Measurements from ENCODE around the gene KIF5A. TPM values are rescaled to one million over a fixed set of nuclear protein-coding genes. Genes with fewer than 3 reads are reported as not detected.

The KIF5A gene
- total RNA-seq, 4 donors from 2014 or later: 0.35 to 2.5 (median 1.4) TPM

- Histone ChIP-seq H3K9me3 (no peaks in the 10 kb centered on the region), H3K4me3 (no peak overlapping the region), H3K4me1 (peaks cover 0 to 13% (median 0%) of the 10 kb centered on the region in 4 donors), H3K27me3 (no peaks in the 10 kb centered on the region), H3K27ac (no peak overlapping the region), H3K36me3 (peaks cover 0 to 99% (median 4%) of the 10 kb centered on the region in 3 donors)
- no peak for DNase-seq
- no peak for TF ChIP-seq POLR2A (IDR thresholded peaks at IDR 0.05)
- TF ChIP-seq CTCF (IDR thresholded peaks at IDR 0.05): no peak
These were observed 20.0 kb upstream of the KIF5A start for GRCh38 chr12:57529831-57530230.

- H3K4me1 ChIP-seq: peaks cover 0 to 5% (median 0%) of the 10 kb centered on the region in 4 donors
- TF ChIP-seq CTCF (IDR thresholded peaks at IDR 0.05) (no peak), POLR2A (IDR thresholded peaks at IDR 0.05) (no peak)
- H3K9me3 ChIP-seq: no peaks in the 10 kb centered on the region
- peaks cover 0 to 100% (median 4%) of the 10 kb centered on the region in 3 donors for H3K36me3 ChIP-seq
- DNase-seq: no peak
- no peaks in the 10 kb centered on the region for H3K27me3 ChIP-seq
- H3K4me3 ChIP-seq: no peak overlapping the region
- H3K27ac ChIP-seq: no peak overlapping the region
These were observed 19.3 kb upstream of the KIF5A start for GRCh38 chr12:57530396-57531142.

- Histone ChIP-seq H3K27me3 (no peaks in the 10 kb centered on the region), H3K4me3 (no peak overlapping the region), H3K27ac (no peak overlapping the region), H3K36me3 (peaks cover 0 to 88% (median 4%) of the 10 kb centered on the region in 3 donors), H3K9me3 (no peaks in the 10 kb centered on the region), H3K4me1 (no peaks in the 10 kb centered on the region)
- no peak for DNase-seq
- TF ChIP-seq CTCF (IDR thresholded peaks at IDR 0.05) (no peak), POLR2A (IDR thresholded peaks at IDR 0.05) (no peak)
These were observed 18.0 kb upstream of the KIF5A start for GRCh38 chr12:57531836-57532235.

GRCh38 chr12:57533108-57533507 is 16.7 kb upstream of the KIF5A start:
- no peak for TF ChIP-seq CTCF (IDR thresholded peaks at IDR 0.05)
- TF ChIP-seq POLR2A (IDR thresholded peaks at IDR 0.05): no peak
- Histone ChIP-seq H3K9me3 (no peaks in the 10 kb centered on the region), H3K36me3 (peaks cover 0 to 85% (median 4%) of the 10 kb centered on the region in 3 donors), H3K4me3 (no peak overlapping the region), H3K27ac (no peak overlapping the region), H3K27me3 (no peaks in the 10 kb centered on the region), H3K4me1 (no peaks in the 10 kb centered on the region)
- DNase-seq: no peak

GRCh38 chr12:57534250-57534649 is 15.6 kb upstream of the KIF5A start:
- TF ChIP-seq POLR2A (IDR thresholded peaks at IDR 0.05): no peak
- no peak for TF ChIP-seq CTCF (IDR thresholded peaks at IDR 0.05)
- Histone ChIP-seq H3K27ac (no peak overlapping the region), H3K27me3 (no peaks in the 10 kb centered on the region), H3K9me3 (no peaks in the 10 kb centered on the region), H3K4me1 (no peaks in the 10 kb centered on the region), H3K4me3 (no peak overlapping the region), H3K36me3 (peaks cover 0 to 85% (median 4%) of the 10 kb centered on the region in 3 donors)
- no peak for DNase-seq

Data from Peyer's patch (tissue), 4 donors.